Body of pancreas (tissue), 4 donors: Measurements from ENCODE around the gene WDR44.

ENCODE experiments used
- CTCF ChIP-seq, 7 experiments: fragments of 450-650 bp in 4 of 7; fragments of 200-600 bp in 3 of 7; sonication (generic) in 3 of 7; IDR thresholded peaks; one replicate each; pipeline ENCODE4 v1.5.1; 2016 to 2019; ENCODE audit warnings: antibody characterized with exemption in 7 of 7
- POLR2A ChIP-seq, 3 donors: fragments of 450-650 bp; IDR thresholded peaks; one replicate each; pipeline ENCODE4 v1.6.1; 2016; ENCODE audit warnings: antibody characterized with exemption in 3 of 3, mild to moderate bottlenecking in 2 of 3

- TF ChIP-seq CTCF (IDR thresholded peaks at IDR 0.05) (no peak), POLR2A (IDR thresholded peaks at IDR 0.05) (no peak)
Observed at GRCh38 chrX:118368398-118368797, 22.5 kb downstream of the WDR44 start.
